ENCODE measurements around the gene CRELD1.

Gene CRELD1

DNA sequence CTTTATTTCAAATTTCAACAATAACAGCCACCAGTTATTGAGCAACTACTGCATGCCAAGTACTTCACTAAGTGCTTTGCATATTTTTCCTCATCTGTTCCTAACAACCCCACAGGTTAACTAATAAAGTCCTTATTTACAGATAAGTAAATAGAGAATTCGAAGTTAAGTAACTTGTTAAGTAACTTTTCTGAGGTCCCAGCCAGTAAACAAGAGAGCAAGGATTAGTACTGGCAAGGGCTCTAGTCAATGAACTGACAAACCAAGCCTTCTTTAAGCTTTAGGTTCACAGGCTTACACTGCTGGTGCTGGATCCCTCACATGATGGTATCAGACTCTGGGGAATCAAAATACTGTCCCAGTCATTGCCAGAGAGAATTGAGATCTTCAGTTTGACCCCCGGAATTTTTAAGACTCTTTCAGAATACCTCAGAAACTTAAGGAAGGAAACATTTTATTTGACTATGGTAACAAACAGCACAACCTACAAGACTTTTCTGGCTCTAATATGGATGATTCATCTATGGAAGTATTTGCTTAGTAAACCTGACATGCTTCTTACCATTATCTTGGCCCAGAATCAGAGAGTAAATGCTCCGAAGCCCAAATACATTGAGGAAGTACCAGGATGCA lies 36.5 kb downstream of the CRELD1 start:
- TF ChIP-seq, protein P1, sequence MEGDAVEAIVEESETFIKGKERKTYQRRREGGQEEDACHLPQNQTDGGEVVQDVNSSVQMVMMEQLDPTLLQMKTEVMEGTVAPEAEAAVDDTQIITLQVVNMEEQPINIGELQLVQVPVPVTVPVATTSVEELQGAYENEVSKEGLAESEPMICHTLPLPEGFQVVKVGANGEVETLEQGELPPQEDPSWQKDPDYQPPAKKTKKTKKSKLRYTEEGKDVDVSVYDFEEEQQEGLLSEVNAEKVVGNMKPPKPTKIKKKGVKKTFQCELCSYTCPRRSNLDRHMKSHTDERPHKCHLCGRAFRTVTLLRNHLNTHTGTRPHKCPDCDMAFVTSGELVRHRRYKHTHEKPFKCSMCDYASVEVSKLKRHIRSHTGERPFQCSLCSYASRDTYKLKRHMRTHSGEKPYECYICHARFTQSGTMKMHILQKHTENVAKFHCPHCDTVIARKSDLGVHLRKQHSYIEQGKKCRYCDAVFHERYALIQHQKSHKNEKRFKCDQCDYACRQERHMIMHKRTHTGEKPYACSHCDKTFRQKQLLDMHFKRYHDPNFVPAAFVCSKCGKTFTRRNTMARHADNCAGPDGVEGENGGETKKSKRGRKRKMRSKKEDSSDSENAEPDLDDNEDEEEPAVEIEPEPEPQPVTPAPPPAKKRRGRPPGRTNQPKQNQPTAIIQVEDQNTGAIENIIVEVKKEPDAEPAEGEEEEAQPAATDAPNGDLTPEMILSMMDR (IDR thresholded peaks at IDR 0.05; ENCODE audit: low read depth, low read length, missing control alignments) = no peak
- peak; percentile 62 for DNase-seq (ENCODE audit: low read depth)
- in situ Hi-C loops (cut with HindIII; ENCODE audit: low sequenced_read_pairs) = no loop called here
- no peak overlapping the region for H3K4me3 ChIP-seq (ENCODE audit: low read depth, low read length)

- in situ Hi-C loops (cut with HindIII; ENCODE audit: low sequenced_read_pairs) = no loop called here
- TF ChIP-seq, protein P1 (IDR thresholded peaks at IDR 0.05; ENCODE audit: low read depth, low read length, missing control alignments) = no peak
- no peak overlapping the region for H3K4me3 ChIP-seq (ENCODE audit: low read depth, low read length)
- peak; percentile 89 for DNase-seq (ENCODE audit: low read depth)
Measured at GRCh38 chr3:9976721-9977709, 43.4 kb downstream of the CRELD1 start.

DNA sequence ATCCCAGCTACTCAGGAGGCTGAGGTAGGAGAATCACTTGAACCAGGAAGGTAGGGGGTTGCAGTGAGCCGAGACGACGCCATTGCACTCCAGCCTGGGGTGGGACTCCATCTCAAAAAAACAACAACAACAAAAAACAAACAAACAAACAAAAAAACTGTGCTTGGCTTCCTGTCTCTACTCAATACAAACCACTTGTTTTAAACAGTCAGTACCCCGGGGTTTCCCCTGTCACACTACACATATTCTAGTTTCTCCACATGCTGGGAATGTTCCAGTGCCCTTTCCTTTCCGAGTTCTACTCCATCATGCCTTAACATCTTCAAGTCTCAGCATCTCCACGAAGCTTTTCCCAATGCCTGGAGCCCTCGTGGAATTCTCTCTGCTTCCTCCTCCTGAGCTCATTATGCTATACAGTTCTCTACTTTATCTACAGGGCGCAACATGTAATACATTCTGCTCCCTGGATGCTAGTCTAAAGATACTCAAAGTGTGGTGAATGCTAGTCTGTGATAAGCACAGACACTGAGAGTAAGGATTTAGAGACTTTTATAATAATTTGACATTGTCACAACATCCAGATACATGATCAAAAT lies 45.2 kb downstream of the CRELD1 start:
- no peak for DNase-seq (ENCODE audit: low read depth)
- TF ChIP-seq, protein P1 (IDR thresholded peaks at IDR 0.05; ENCODE audit: low read depth, low read length, missing control alignments) = no peak
- no peak overlapping the region for H3K4me3 ChIP-seq (ENCODE audit: low read depth, low read length)
- in situ Hi-C loops (cut with HindIII; ENCODE audit: low sequenced_read_pairs) = no loop called here

- DNase-seq (ENCODE audit: low read depth) = no peak
- TF ChIP-seq, protein P1 (IDR thresholded peaks at IDR 0.05; ENCODE audit: low read depth, low read length, missing control alignments) = no peak
- in situ Hi-C loops (cut with HindIII; ENCODE audit: low sequenced_read_pairs) = no loop called here
- no peak overlapping the region for H3K4me3 ChIP-seq (ENCODE audit: low read depth, low read length)
Measured at GRCh38 chr3:9980251-9980650, 46.6 kb downstream of the CRELD1 start.

- peak overlapping the region; percentile 79 for H3K4me3 ChIP-seq (ENCODE audit: low read depth, low read length)
- no peak for DNase-seq (ENCODE audit: low read depth)
- TF ChIP-seq, protein P1 (IDR thresholded peaks at IDR 0.05; ENCODE audit: low read depth, low read length, missing control alignments) = no peak
- in situ Hi-C loops (cut with HindIII; ENCODE audit: low sequenced_read_pairs) = no loop called here
Measured at GRCh38 chr3:9986230-9986725, 52.6 kb downstream of the CRELD1 start.

DNA sequence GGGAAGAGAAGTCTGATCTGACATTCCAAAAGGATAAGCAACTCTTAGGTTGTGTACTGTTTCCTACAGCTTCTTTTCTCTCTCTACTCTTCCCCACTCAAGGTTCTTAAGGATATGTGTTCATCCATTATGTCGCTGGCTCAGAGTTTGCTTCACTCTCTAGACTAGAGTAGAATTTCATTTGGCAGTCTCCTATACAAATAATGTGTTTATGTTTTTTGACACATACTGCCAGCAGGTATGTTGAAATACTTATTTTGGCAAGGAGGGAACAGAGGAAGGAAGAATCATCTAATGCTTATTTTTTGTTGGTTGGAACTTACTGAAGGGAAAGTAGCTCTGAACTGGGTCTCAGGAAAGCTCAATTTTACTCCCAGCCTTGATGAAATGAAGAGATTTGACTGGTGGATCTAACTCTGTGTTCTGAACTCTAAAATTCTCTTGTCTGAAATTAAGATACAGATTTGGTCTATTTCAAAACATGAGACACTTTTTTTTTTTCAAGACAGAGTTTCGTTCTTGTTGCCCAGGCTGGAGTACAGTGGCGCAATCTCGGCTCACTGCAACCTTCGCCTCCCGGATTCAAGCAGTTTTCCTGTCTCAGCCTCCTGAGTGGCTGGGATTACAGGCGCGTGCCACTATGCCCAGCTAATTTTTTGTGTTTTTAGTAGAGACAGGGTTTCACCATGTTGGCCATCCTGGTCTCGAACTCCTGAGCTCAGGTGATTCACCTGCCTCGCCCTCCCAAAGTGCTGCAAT lies 60.6 kb downstream of the CRELD1 start:
- TF ChIP-seq, protein P1 (IDR thresholded peaks at IDR 0.05; ENCODE audit: low read depth, low read length, missing control alignments) = no peak
- in situ Hi-C loops (cut with HindIII; ENCODE audit: low sequenced_read_pairs) = no loop called here
- no peak for DNase-seq (ENCODE audit: low read depth)
- no peak overlapping the region for H3K4me3 ChIP-seq (ENCODE audit: low read depth, low read length)
